IMR-90 (cell line): ENCODE data around the gene BRAF. TPM values are rescaled to one million over a fixed set of nuclear protein-coding genes. Genes with fewer than 3 reads are reported as not detected.
A peak's percentile ranks its signal among the peaks of the same experiment; 100 is the strongest.

Source experiments
- ATAC-seq: fragments of 200-7000 bp; cut with Tn5 transposase; 2 replicates; pipeline ENCODE4 v1.9.1; 2020; ENCODE audit warnings: low read depth, mild to moderate bottlenecking, moderate library complexity
- BruUV-seq: library from RNA; stranded (reverse); fragments of 400-500 nt; replicated peaks from 2 replicates; lab custom pipeline; 2021; lab: Mats Ljungman, UMichigan
- CTCF ChIA-PET: fragments of 300-600 bp; formaldehyde crosslinking; extraction: SDS; loops from one replicate; lab custom pipeline; 2021; ENCODE audit warnings: antibody characterized with exemption; lab: Yijun Ruan, JAX
- POLR2A ChIA-PET: fragments of 300-600 bp; sonication (Branson Sonifier 250); formaldehyde crosslinking; loops from one replicate; lab custom pipeline; 2022; ENCODE audit warnings: antibody characterized with exemption; ENCODE audit not compliant: unreplicated experiment; lab: Charles Lee
- DNase-seq: peaks from one replicate; pipeline ENCODE4 v3.0.0; 2013
- H2AFZ ChIP-seq: replicated peaks from 2 replicates; pipeline ENCODE3; 2013; ENCODE audit warnings: low read length, mild to moderate bottlenecking; ENCODE audit not compliant: poor library complexity
- H2AK5ac ChIP-seq: 2 replicates; pipeline ENCODE4 v1.6.1; 2013; ENCODE audit warnings: low read depth, low read length, inconsistent platforms
- H2AK9ac ChIP-seq: replicated peaks from 2 replicates; pipeline ENCODE3; 2013; ENCODE audit warnings: mild to moderate bottlenecking, low read depth, low read length, moderate library complexity; ENCODE audit not compliant: poor library complexity
- H2BK120ac ChIP-seq: 2 replicates; pipeline ENCODE4 v1.6.1; 2013; ENCODE audit warnings: low read depth, low read length, inconsistent platforms
- H2BK15ac ChIP-seq: 3 replicates; pipeline ENCODE4 v1.6.1; 2013; ENCODE audit warnings: low read depth, low read length, inconsistent platforms
- H2BK20ac ChIP-seq: 2 replicates; pipeline ENCODE4 v1.6.1; 2013; ENCODE audit warnings: low read depth, mild to moderate bottlenecking, inconsistent platforms, low read length, moderate library complexity
- H2BK5ac ChIP-seq: 2 replicates; pipeline ENCODE4 v1.6.1; 2013; ENCODE audit warnings: mild to moderate bottlenecking, low read depth, low read length, inconsistent platforms; ENCODE audit not compliant: poor library complexity, severe bottlenecking
- H3K14ac ChIP-seq: replicated peaks from 2 replicates; pipeline ENCODE4 v1.6.1; 2013; ENCODE audit warnings: low read depth, low read length, inconsistent platforms
- H3K18ac ChIP-seq: 2 replicates; pipeline ENCODE4 v1.6.1; 2013; ENCODE audit warnings: low read depth, low read length, control low read depth
- H3K23ac ChIP-seq: 2 replicates; pipeline ENCODE4 v1.6.1; 2013; ENCODE audit warnings: low read depth, low read length, inconsistent platforms
- H3K27ac ChIP-seq: 2 replicates; pipeline ENCODE4 v1.5.1; 2013; ENCODE audit warnings: mild to moderate bottlenecking, control low read depth, low read length; ENCODE audit not compliant: insufficient read depth
- H3K27me3 ChIP-seq: 2 replicates; pipeline ENCODE4 v1.6.1; 2013; ENCODE audit warnings: low read length; ENCODE audit not compliant: control insufficient read depth, insufficient read depth
- H3K36me3 ChIP-seq: 2 replicates; pipeline ENCODE4 v1.6.1; 2013; ENCODE audit warnings: low read length, mixed read lengths; ENCODE audit not compliant: control insufficient read depth, insufficient read depth
- H3K4ac ChIP-seq: 2 replicates; pipeline ENCODE4 v1.6.1; 2013; ENCODE audit warnings: low read depth, low read length, inconsistent platforms
- H3K4me1 ChIP-seq: 2 replicates; pipeline ENCODE4 v1.6.1; 2013; ENCODE audit warnings: low read length, mixed read lengths; ENCODE audit not compliant: control insufficient read depth, insufficient read depth
- H3K4me2 ChIP-seq: 2 replicates; pipeline ENCODE4 v1.6.1; 2013; ENCODE audit warnings: low read depth, mild to moderate bottlenecking, control low read depth, low read length, moderate library complexity
- H3K4me3 ChIP-seq: 2 replicates; pipeline ENCODE4 v1.5.1; 2013; ENCODE audit warnings: low read depth, mild to moderate bottlenecking, control low read depth, low read length, moderate library complexity; ENCODE audit not compliant: insufficient read depth
- H3K56ac ChIP-seq: 2 replicates; pipeline ENCODE4 v1.6.1; 2013; ENCODE audit warnings: low read length, inconsistent platforms; ENCODE audit not compliant: insufficient read depth; ENCODE audit errors: extremely low read depth
- H3K79me1 ChIP-seq, 2 experiments: 2 replicates each; pipeline ENCODE4 v1.6.1; 2013; ENCODE audit warnings: low read length in 2 of 2, inconsistent platforms in 1 of 2, low read depth in 1 of 2
- H3K9ac ChIP-seq: 2 replicates; pipeline ENCODE4 v1.6.1; 2013; ENCODE audit warnings: low read depth, low read length, control low read depth
- H3K9me1 ChIP-seq: 2 replicates; pipeline ENCODE4 v1.6.1; 2013; ENCODE audit warnings: low read length, inconsistent platforms; ENCODE audit not compliant: insufficient read depth
- H3K9me3 ChIP-seq: 2 replicates; pipeline ENCODE4 v1.6.1; 2013; ENCODE audit warnings: low read length; ENCODE audit not compliant: control insufficient read depth, insufficient read depth
- H4K20me1 ChIP-seq: 2 replicates; pipeline ENCODE4 v1.6.1; 2013; ENCODE audit warnings: low read length, inconsistent platforms; ENCODE audit not compliant: insufficient read depth
- H4K5ac ChIP-seq: 2 replicates; pipeline ENCODE4 v1.6.1; 2013; ENCODE audit warnings: mild to moderate bottlenecking, low read depth, low read length, control low read depth
- H4K8ac ChIP-seq, 2 experiments: 2 replicates each; pipeline ENCODE4 v1.6.1; 2013; ENCODE audit warnings: low read depth in 2 of 2, low read length in 2 of 2, control low read depth in 1 of 2, inconsistent platforms in 1 of 2
- H4K91ac ChIP-seq: 2 replicates; pipeline ENCODE4 v1.6.1; 2013; ENCODE audit warnings: low read depth, low read length, inconsistent platforms; ENCODE audit not compliant: insufficient read depth
- BHLHE40 ChIP-seq: fragments of 150-350 bp; IDR thresholded peaks from 2 replicates; pipeline ENCODE4 v1.6.1; 2016; ENCODE audit warnings: mild to moderate bottlenecking, low read depth, low read length
- RCOR1 ChIP-seq: IDR thresholded peaks from 2 replicates; pipeline ENCODE4 v1.6.1; 2012; ENCODE audit warnings: mild to moderate bottlenecking, low read length, improper control_type of control experiment; ENCODE audit not compliant: insufficient replicate concordance
- WGBS, 2 experiments: methylation state at CpG; one replicate each; pipeline versions ENCODE4 v1.1.5 to v1.1.7; 2013; ENCODE audit warnings: missing lambda C conversion rate in 2 of 2; ENCODE audit not compliant: insufficient read length in 1 of 2; ENCODE audit errors: extremely low coverage in 2 of 2; 5-methylcytosine and 5-hydroxymethylcytosine counted together
- dilution Hi-C: fragments of 300-500 bp; cut with HindIII; formaldehyde crosslinking; loops from one replicate; pipeline ENCODE4 v1.14.3; 2018; ENCODE audit warnings: low sequenced_read_pairs; ENCODE audit not compliant: unreplicated experiment
- in situ Hi-C: fragments of 300-500 bp; cut with MboI; formaldehyde crosslinking; loops from 3 replicates; pipeline ENCODE4 v1.14.3; 2019; ENCODE audit warnings: low sequenced_read_pairs, inconsistent platforms, mixed read lengths
- intact Hi-C: fragments of 100-400 bp; cut with micrococcal nuclease; formaldehyde crosslinking; loops from 2 replicates; pipeline ENCODE4 v1.10.0; 2022
- polyA plus RNA-seq, 3 experiments: library from polyadenylated mRNA; depleted of rRNA; stranded (reverse); fragments of >200 nt; gene quantifications; 2 replicates each; pipeline ENCODE4 v1.2.3, GENCODE V29; 2012; ENCODE audit warnings: low replicate concordance in 1 of 3
- total RNA-seq: library from RNA; depleted of rRNA; stranded (reverse); fragments of >200 nt; gene quantifications from 2 replicates; pipeline ENCODE4 v1.2.3, GENCODE V29; 2012

The BRAF gene
- total and polyA plus RNA-seq, 2 of the 4 experiments (the other 2 are of a cell fraction) = 5.7 to 12.9 TPM

DNA sequence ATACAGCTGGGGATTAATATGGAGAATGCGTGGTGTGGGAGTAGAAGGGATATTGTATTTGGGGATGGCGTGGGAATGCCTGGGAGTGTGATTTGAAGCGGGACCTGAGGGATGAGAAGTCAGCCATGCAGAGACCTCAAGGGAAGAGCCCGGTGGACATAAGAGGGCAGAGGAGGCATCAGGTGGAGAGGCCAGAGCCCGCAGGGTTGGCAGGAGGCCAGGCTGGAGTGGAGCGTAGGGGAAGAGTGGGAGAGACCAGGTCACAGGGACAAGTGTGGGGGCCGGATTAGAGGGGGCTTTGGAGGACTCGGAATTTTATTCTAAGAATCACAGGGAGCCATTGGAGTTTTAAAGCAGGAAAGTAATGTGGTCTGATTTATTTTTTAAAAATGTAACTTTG lies 226.3 kb downstream of the BRAF start:
- Histone ChIP-seq H2BK20ac (no peak overlapping the region), H4K8ac (no peak overlapping the region)

More for the DNA sequence above, 226.3 kb downstream of the BRAF start:
- ATAC-seq (no peak), DNase-seq (no peak)
- H2AFZ ChIP-seq = no peak overlapping the region
- no TSS peak for BruUV-seq
- 93 to 95% methylated on average over 2 to 5 of the region's 8 CpGs for WGBS, 2 experiments
- H2AK9ac ChIP-seq = peak overlapping the region; percentile 20
- H3K27me3 ChIP-seq = no peaks in the 10 kb centered on the region
- H3K4me2 ChIP-seq = no peak overlapping the region
- in situ Hi-C loops = no loop called here
- TF ChIP-seq RCOR1 (no peak), BHLHE40 (no peak)
- H3K14ac ChIP-seq = no peak overlapping the region
- ChIA-PET CTCF (interaction anchor here (0.6 kb wide), 1 partner anchor 401 kb away, joined by 3 read pairs; no protein-coding TSS in a partner anchor), POLR2A (no interaction called here)
- H4K91ac ChIP-seq = no peak overlapping the region
- H3K9me1 ChIP-seq = peaks cover 6% of the 10 kb centered on the region; the same call in 1 of the 2 replicates
- H3K9me3 ChIP-seq = no peaks in the 10 kb centered on the region
- H4K5ac ChIP-seq = no peak overlapping the region
- H2BK120ac ChIP-seq = no peak overlapping the region
- H3K4me3 ChIP-seq = no peak overlapping the region
- H3K4ac ChIP-seq = no peak overlapping the region
- H2BK5ac ChIP-seq = no peak overlapping the region
- no peak overlapping the region for H3K27ac ChIP-seq
- H3K9ac ChIP-seq = no peak overlapping the region
- H3K4me1 ChIP-seq = peaks cover 5% of the 10 kb centered on the region
- H3K36me3 ChIP-seq = peaks cover 4% of the 10 kb centered on the region
- peaks cover 15 to 44% of the 10 kb centered on the region in 2 experiments; a peak in 3 of 4 replicates for H3K79me1 ChIP-seq
- dilution Hi-C loops = no loop called here
- no peak overlapping the region for H2AK5ac ChIP-seq
- no peak overlapping the region for H2BK15ac ChIP-seq
- no peaks in the 10 kb centered on the region; the same call in 1 of the 2 replicates for H4K20me1 ChIP-seq
- intact Hi-C loops = loop anchor here (10.0 kb wide), 1 partner anchor 226 kb away; the partner anchor contains the start of gene BRAF
- no peak overlapping the region for H3K18ac ChIP-seq
- peak overlapping the region; percentile 65; the same call in 1 of the 2 replicates for H3K23ac ChIP-seq
- no peak overlapping the region for H3K56ac ChIP-seq
